A673 (cell line): Measurements from ENCODE around the gene REV3L.

Experiments
- EZH2 ChIP-seq: fragments of 200-600 bp; sonication (generic); IDR thresholded peaks from 2 replicates; pipeline ENCODE4 v1.6.1; 2017; ENCODE audit warnings: borderline replicate concordance, low read depth, mild to moderate bottlenecking, mixed read lengths, antibody characterized with exemption, low read length; ENCODE audit not compliant: poor library complexity, severe bottlenecking
- TF ChIP-seq, protein P1 (sequence below): fragments of 300-800, 200-600 bp; sonication (generic); conservative IDR thresholded peaks from 2 replicates; pipeline ENCODE4 v1.5.1; 2017; ENCODE audit warnings: low read depth, mild to moderate bottlenecking, antibody characterized with exemption, low read length, moderate library complexity, mixed read lengths

DNA sequence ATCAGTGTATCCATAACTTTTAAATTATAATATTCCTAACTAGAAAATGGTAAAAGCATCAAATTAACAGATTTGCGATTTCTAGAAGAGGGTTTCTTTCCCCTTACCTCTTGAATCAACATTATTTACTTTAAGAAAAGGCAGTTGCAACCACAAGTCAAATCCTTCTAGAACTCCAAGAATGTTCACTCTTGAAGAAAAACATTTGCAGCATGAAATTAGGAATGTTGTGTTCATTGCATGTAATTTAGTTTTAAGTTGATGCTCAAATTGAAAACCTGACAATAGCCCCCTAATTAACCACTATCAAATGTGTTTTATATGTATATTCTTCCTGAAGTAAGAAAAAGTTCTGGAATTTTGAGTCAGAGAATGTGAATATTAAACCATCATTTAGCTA lies 2.3 kb upstream of the REV3L start:
- TF ChIP-seq, protein P1, sequence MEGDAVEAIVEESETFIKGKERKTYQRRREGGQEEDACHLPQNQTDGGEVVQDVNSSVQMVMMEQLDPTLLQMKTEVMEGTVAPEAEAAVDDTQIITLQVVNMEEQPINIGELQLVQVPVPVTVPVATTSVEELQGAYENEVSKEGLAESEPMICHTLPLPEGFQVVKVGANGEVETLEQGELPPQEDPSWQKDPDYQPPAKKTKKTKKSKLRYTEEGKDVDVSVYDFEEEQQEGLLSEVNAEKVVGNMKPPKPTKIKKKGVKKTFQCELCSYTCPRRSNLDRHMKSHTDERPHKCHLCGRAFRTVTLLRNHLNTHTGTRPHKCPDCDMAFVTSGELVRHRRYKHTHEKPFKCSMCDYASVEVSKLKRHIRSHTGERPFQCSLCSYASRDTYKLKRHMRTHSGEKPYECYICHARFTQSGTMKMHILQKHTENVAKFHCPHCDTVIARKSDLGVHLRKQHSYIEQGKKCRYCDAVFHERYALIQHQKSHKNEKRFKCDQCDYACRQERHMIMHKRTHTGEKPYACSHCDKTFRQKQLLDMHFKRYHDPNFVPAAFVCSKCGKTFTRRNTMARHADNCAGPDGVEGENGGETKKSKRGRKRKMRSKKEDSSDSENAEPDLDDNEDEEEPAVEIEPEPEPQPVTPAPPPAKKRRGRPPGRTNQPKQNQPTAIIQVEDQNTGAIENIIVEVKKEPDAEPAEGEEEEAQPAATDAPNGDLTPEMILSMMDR, result no peak
- TF ChIP-seq EZH2, result no peak
